G401.6 (cell line): Measurements from ENCODE around the gene PHLDA2.
"Not testable (repeated sequence)": the region's sequence is repeated elsewhere in the genome, so short reads cannot be mapped to it uniquely, and the experiment has no call there.

Experiments used
- FAIRE-seq: peaks from 2 replicates; lab custom pipeline; 2012; peaks lifted over from hg19 to GRCh38; lab: Jason Lieb, UNC

PHLDA2 gene

DNA sequence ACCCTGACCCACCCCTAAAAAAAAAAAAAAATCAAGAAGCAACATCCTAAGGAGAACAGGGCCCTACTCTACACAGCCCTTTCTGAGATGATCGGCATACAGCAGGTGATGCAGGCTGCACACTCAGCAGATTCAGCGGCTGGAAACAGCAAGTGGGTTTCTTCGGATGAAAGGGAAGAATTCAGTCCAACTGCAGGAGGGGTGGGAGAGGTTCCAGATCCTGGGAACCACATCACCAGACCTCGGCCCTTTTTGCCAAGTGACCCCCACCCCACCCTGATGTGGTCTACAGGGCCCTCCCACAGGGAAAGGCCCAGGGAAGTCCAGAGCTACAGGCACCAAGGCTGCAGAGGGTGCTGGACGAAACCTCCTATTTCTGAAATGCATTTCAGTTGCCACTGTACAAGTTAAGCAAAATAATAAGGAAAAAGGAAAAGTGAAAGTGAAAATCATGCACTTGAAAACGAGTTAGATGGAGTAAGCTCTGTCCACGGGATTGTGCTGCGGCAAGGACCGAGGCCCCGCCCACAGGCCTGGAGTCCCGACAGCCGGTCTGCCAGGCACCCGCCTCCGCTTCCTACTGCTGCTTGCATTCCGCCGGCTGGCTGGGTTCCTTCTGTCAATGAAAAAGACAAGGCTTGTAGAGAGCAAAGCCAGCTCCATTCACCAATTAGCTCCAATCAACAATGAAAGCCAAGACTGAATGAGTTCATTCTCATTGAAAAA is 16.0 kb upstream of the PHLDA2 start:
- FAIRE-seq: no peak

DNA sequence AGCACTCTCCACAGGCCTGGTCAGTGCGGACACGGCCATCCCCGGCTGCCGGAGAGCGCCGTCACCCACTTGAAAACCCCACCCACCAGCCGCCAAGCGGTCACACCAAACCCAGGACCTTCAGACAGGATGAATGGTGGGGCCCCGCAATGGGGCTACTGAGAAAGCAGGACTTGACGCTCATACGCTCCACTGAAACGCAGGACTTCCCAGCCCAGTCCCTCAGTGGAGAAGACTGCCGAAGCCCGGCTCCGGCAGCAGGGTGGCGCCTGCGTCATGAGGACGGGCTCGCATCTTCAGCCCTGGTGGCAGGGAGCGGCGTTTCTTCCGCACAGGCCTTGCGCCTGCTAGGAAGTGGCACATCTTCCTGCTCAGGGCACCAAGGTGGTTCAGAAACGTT is 15.3 kb upstream of the PHLDA2 start:
- no peak for FAIRE-seq

DNA sequence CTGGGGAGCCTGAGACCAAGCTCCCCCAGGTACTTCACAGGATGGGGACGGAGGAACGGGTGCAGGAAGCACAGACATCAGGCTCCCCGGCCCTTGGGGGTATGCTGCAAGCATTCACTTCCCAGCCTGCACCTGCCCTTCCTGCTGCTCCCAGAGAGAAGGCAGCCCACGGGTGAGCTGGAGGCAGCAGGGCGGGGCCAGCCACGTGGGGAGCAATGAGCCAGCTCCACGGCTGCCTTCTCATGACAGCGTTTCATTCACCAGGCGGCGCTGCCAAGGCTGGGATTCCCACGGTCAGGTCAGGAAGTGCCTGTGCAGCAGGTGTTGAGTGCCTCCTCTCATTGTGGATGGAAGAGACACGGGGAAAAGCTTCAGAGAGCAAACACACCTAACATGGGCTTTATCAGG is 14.5 kb upstream of the PHLDA2 start:
- no peak for FAIRE-seq

DNA sequence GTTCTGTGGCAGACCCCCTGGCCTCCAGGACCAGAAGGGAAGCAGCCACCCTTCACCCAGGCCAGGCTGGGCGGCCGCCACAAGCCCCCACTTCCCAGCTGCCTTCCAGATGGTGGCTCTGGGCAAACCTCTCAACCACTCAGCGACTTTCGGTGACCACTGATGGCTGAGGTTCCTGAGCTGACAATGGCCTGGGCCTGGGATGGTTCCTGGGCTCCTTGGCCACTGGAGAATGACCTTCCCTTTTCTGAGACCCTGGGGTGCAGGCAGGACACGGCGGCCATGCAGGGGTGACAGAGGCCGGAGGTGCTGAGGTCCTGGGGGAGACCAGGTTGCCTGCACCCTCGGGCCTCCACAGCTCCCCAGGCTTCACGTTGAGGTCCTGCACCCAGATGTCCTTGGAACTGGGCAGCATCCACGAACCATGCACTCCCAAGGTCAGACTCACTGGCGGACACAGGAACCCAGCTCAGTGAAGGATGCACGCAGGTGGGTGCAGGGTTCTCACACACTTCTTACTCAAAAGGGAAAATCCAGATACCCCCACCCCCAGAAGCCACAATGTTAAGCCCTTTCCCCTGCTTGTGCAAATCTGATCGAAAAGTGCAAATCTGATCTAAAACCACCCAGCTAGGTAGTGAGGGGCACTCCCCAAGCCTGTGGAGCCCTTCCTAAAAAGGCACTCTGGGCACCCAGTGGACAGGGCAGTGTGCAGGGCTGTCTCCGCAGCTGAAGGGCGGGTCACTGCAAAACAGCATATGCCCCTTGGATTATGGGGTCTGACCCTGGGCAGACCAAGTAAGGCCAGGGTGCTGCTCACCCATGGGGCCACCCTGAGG is 13.9 kb upstream of the PHLDA2 start:
- no peak for FAIRE-seq

DNA sequence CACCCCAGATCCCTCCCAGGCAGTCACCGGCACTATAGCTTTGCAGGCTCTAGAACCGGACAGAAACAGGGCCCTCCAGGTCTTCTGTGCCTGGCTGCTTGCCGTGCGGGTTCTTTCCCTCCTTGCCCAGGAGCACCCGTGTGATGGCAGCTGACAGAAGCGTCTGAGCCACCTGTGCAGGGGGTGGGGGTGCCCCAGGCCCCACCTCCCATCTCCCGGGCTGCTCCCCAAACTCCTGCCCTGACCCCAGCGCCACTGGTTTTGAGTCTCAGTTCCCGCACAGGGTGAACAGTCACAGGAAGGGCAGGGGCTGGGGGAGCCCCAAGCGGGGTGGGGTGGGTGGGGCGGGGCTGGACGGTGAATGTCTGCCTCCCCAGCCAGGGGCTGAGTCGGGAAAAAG is 13.2 kb upstream of the PHLDA2 start:
- FAIRE-seq: no peak

DNA sequence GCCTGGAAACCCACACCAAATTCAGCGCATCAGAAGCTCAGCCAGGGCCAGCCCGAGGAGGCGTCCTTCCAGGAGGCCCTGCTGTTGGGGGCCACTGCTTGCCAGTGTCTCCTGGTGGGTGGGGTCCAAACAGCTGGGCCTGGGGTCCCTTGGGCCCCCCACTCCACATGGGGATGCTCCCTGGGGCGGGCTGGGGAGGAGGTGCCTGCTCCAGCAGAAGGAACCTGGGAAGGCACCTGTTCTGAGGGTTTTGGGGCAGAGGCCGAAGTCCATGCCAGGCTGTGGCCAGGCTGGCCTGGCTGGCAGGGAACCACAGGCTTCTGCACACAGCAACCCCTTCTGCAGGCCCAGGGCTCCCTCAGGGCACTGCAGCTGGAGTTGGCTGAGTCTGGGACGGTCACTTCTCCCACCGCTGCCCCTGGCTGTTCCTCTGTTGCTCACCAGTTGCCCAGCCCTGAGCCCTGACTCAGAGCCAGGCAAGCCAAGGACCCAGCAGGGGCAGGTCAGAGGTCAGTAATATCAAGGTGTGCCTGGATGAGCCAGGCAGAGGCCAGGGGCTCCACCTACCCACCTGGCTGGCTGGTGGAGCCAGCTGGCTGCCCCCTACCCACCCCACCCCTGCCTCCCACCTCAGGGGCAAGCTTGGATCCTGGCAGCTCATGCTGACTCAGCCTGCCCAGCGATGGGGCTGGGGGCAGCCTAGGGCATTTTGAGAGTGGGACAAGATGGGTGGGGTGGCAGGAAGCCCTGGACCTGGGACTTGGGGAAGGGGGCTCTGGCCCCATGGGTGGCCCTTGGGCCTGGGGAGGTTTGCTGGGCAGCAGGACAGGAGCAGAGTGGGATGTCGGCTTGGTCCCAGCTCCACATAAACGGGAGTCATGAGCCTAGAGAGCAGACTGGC is 12.0 kb upstream of the PHLDA2 start:
- FAIRE-seq: no peak

DNA sequence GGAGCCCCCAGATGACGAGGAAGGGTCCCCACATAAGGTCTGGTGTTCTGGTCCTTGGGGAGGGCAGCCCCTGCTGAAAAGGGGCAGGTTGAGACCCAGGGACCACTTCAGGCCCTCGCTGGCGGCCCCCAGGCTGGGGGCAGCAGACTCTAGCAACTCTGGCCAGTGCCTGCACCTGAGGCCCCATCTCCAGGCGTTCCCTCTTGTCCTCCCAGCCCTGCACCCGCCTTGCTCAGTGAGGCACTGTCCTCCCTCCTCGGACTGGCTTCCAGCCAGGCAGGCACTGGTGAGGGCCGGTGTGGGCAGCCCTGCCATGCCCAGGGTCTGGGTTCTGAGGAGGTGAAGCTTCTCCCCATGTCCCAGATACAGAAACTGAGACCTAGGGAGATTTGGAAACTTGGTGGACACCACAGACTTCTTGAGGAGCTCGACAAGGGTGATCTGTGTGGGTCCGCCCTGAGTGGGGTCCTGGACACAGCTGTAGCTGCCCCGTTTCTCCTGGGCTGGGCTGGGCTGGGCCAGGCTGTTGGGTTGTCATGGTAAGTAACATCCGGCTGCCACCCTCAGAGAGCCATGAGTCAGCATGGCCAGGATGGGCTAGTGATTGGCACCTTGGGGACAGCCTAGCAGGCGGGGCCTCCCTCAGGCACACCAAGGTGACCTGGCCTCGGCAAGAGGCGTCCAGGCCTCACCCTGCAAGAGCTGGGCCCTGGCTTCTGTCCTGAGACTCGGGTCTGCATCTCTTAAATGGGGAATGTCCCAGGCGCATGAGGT is 11.1 kb upstream of the PHLDA2 start:
- FAIRE-seq: no peak

DNA sequence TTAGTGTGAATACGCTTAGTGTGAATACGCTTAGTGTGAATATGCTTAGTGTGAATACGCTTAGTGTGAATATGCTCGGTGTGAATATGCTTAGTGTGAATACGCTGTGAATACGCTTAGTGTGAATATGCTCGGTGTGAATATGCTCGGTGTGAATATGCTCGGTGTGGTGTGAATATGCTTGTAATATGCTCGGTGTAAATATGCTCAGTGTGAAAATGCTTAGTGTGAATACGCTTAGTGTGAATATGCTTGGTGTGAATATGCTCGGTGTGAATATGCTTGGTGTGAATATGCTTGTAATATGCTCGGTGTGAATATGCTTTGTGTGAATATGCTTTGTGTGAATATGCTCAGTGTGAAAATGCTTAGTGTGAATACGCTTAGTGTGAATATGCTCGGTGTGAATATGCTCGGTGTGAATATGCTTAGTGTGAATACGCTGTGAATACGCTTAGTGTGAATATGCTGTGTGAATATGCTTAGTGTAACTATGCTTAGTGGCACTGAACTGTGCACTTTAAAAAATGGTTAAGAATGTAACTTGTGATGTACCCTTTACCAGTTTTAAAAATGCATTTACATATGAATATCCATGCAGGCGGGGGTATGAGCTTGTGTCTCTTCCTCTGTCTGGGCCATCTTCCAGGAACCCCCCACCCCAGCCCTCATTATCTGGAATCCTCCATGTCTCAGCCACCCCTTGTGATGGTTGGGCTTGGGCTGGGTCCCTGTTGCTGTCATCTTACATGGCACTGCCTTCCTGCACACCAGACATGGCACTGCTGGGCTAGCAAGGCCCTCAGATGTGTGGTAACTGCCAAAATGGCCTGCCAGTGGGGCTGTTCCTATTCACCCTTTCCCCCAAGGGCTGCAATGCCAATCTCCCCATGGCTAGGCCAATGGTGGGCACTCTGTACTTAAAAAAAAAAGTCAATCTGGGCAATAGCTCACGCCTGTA is 9.5 kb upstream of the PHLDA2 start:
- FAIRE-seq: not testable (repeated sequence)

DNA sequence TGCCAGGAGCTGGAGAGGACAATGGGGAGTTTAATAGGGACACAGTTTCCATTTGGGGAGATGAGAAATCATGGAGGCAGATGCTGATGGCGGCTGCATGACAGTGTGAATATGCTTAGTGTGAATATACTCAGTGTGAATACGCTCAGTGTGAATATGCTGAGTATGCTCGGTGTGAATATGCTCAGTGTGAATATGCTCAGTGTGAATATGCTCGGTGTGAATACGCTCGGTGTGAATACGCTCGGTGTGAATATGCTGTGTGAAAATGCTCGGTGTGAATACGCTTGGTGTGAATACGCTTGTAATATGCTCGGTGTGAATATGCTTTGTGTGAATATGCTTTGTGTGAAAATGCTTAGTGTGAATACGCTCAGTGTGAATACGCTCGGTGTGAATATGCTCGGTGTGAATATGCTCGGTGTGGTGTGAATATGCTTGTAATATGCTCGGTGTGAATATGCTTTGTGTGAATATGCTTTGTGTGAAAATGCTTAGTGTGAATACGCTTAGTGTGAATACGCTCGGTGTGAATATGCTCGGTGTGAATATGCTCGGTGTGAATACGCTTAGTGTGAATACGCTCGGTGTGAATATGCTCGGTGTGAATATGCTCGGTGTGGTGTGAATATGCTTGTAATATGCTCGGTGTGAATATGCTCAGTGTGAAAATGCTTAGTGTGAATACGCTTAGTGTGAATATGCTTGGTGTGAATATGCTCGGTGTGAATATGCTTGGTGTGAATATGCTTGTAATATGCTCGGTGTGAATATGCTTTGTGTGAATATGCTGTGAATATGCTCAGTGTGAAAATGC is 8.6 kb upstream of the PHLDA2 start:
- not testable (repeated sequence) for FAIRE-seq

DNA sequence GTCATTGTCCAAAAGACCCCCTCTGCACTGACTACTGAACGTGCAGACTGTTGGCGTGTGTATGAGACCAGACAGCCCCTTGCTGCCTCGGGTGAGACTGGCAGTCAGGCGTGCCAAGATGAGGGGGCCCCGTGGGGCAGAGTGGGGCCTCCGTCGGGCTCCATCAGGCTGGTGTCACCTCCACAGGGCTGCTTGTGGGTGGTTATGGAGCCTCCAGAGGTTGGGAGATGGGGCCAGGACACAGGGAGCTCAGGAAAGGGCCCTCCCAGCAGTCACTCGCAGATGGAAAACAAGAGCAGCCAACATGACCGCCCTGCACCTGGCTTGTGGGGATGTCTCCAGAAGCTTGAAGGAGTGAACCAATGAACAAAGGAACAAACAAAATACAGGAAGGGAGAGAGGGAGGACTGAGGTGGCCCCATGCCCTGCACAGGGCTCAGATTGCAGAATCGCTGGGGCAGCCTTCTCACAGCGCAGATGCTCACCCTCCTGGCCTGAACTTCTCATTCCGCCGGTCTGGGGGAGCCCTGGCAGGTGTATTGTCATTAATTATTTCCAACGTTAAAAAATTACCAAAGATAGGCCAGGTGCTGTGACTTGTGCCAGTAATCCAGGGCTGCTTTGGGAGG is 5.5 kb upstream of the PHLDA2 start:
- FAIRE-seq: no peak

DNA sequence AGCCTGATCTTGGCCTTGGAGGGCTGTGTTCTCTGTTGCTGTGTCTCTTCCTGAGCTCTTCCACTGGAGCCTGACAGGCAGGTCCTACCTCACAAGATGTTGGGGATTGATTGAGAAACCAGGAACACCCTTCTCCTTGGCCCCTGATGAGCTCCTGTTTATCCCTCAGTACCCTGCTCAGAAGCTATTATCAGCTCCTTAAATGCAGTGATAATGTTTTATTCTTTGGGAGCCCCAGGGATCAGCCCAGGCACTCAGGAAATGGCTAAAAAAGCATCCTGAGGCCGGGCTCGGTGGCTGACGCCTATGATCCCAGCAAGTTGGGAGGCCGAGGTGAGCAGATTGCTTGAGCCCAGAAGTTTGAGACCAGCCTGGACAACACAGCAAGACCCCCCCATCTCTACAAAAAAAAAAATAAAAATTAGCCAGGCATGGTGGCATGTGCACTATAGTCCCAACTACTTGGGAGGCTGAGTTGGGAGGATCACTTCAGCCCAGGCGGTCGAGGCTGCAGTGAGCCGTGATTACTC is 4.9 kb upstream of the PHLDA2 start:
- no peak for FAIRE-seq

DNA sequence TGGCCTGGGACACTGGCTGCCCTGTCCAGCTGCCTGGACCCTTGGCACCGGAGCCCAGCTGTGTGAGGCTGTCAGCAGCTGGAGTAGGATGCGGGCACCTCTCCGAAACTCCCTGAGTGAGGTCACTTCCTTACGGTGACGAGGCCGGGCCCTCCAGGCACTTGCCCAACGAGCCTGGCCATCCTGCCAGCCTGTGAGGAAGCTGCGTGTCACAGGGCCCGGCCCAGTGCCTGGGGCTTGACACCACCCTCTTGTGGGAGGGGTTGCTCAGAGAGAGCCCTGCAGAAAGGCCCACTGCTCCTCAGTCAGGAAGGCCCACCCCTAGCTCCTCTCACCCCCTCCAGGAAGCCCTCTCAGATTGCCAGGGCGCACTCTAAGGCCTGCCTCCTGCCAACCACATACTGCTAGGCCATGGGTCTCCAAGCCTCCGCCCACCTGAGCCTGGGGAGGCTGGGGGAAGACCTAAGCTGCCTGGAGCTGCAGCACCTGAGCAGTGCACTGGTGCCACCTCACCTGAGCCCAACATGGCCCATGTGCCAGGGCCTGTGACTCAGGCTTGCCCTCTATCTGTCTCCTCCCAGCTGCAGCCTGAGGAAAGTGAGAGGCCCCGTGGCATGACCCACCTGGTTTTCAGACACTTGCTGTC is 4.3 kb upstream of the PHLDA2 start:
- no peak for FAIRE-seq

DNA sequence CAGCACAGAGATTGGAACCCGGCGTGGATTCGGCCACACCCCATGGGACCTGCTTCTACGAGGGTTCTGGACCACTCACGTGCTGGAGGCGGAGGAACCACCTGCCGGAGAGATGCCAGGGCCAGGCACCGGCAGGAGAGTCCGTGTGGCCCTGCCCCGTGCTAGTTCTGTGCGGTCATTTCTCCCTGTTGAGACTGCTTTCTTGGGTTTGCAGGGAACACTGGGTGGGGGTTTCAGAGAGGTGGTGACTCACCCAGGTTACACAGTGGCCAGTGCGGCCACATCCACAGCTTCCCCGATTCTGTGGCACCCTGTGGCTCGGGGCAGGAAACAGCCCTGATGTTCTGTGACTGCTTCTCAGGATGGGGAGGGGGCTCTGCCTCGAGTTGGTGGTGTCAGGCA is 3.6 kb upstream of the PHLDA2 start:
- FAIRE-seq: no peak

DNA sequence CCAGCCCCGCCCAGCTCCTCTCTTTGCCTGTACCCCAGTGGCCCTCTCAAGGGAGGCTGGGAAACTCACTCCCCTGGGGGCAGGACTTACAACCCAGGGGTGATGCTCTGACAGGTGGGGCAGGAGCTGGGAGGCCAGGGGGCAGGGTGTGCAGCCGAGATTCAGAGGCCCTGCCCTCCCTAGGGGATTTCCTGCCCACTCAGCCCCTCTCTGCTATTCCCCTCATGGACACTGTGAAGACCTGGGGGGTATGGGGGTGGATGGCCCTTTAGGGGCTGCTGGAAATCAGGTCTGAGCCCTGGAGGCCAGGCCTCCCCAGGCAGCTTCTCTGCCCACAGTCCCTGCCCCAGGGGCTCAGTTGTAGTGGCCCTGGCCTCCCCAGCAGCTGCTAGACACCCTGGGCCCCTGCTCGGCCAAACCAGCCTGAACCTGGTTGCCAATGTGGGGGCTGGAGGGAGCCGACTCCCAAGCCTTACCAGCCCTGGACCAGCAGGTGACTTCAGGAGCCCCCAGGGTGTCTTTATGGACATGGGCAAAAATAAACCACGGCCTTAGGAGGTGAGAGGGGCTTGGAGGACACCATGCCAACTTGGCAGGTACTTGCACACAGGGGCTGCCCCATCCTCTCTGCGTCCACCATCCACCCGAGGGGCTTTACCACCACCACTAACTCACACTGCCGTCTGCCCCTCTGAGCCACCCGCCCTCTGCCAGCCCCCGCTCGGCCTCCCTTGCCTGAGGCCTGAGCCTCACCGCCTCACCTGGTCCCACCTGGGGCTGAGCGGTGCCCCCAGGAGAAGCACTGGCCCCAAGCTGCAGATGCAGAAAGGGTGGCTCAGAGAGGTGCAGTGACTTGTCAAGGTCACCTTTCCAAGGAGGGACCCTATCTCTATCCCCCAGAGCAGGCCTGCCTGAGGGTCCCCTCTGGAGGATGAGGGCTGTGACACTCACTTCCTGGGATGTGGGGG is 2.8 kb upstream of the PHLDA2 start:
- FAIRE-seq: no peak

DNA sequence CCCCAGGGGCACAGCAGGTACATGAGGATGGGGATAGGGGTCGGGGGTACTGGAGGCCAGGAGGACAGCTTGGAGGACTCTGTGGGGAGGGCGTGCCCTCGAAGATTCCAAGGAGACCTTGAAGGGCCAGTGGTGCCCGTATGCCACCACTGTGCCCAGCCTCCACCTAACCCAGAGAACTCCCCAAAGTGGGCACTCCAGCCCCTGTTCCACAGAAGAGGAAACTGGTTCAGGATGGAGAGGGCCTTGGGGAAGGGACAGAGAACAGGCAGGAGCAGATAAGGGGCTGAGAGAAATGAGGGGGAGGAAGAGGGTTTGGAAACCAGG is 2.2 kb upstream of the PHLDA2 start:
- FAIRE-seq: no peak

DNA sequence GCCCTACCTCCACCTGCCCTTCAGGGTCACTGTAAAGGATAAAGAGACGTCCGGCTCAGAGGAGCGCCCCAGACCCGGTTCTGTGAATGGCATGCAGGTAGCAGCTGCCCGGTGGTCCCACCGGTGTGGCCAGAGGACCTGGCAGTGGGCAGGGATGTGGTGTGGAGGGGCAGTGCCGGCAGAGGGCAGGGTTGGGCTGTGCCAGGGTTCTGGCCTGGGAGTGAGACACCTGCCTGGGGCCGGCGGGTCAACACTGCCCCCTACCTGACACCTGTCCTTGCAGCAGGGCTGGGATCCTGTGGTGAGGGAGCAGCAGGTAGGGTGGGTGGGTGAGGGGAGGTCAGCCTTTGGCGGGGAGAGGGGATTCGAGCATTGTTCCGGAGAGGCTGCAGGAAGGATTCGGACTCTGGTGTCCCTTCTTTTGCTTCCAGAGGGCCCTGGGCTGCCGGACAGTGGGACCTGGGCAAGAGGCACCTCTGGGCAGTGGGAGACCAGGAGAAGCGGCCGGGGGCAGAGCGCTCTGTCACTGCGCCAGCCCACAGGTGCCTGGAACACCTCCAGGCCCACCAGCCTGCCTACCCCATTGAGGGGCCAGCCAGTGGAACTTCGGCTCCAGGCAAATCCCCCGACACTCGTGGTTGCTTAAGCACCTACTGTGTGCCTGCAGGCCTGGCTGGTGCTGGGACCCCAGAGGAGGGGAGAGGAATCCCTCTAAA is 1.6 kb upstream of the PHLDA2 start:
- FAIRE-seq: no peak
